ENCODE data around the gene HTR7. TPM values are rescaled to one million over a fixed set of nuclear protein-coding genes. Genes with fewer than 3 reads are reported as not detected.

HTR7 gene
- total RNA-seq, 1 donor from 2014 or later = not detected

Other genes with a start within 250 kb of the HTR7 start
- gene RPP30, start 13.9 kb upstream of the HTR7 start, total RNA-seq = 78.3 and 80.4 TPM in 2 replicates
- not detected in 2 replicates for gene ANKRD1, start 63.0 kb upstream of the HTR7 start, total RNA-seq